ENCODE results near the gene GDAP1L1.
"Not testable (repeated sequence)": the region's sequence is repeated elsewhere in the genome, so short reads cannot be mapped to it uniquely, and the experiment has no call there.

The GDAP1L1 gene

DNA sequence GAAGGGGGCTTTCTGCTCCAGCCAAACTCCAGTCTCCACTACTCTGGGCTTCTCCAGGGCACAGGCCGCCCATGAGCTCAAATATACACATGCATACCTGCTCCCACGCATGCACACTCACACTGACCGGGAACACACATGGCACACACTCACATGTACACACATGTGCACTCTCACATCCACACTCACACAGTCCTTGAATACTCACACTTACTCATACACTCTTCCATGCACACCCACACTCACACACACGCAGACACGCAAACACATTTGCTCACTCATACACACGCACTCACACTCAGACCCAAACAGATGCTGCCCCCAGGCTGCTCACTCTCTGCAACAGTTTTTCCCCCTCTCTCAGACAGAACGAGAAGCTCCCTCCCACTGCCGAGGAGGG lies 7.0 kb downstream of the GDAP1L1 start:
- no peak for DNase-seq (ENCODE audit: low spot score)

DNA sequence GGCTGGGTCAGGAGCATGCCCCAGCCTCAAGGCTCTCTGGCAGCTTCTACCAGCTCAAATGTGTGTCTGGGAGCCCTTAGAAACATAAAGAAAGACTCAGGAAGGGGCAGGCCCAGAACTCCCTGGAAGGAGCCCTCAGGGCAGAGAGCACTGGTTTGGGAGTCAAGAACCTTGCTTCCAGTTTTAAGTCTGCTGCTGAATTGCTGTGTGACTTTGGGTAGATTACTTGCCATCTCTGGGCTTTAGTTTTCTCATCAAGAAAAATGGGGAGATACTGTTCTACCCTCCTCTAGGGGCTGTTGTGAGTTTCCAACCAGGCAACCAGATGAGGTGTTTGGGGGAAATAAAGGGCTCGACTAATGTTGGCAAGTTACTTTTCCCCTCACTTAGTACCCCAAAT lies 8.8 kb downstream of the GDAP1L1 start:
- DNase-seq (ENCODE audit: low spot score) = no peak

DNA sequence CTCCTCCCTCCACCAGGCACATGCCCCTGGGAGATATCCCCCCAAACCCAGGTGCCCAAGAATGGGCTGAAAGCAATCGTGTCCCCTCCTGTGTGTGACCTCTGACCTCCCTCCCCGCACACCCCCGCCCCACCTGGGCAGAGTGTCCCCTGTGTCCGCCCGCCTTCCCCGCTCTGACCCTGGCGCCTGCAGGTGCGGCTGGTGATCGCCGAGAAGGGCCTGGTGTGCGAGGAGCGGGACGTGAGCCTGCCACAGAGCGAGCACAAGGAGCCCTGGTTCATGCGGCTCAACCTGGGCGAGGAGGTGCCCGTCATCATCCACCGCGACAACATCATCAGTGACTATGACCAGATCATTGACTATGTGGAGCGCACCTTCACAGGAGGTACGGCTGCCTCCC lies 9.9 kb downstream of the GDAP1L1 start:
- DNase-seq (ENCODE audit: low spot score) = no peak

DNA sequence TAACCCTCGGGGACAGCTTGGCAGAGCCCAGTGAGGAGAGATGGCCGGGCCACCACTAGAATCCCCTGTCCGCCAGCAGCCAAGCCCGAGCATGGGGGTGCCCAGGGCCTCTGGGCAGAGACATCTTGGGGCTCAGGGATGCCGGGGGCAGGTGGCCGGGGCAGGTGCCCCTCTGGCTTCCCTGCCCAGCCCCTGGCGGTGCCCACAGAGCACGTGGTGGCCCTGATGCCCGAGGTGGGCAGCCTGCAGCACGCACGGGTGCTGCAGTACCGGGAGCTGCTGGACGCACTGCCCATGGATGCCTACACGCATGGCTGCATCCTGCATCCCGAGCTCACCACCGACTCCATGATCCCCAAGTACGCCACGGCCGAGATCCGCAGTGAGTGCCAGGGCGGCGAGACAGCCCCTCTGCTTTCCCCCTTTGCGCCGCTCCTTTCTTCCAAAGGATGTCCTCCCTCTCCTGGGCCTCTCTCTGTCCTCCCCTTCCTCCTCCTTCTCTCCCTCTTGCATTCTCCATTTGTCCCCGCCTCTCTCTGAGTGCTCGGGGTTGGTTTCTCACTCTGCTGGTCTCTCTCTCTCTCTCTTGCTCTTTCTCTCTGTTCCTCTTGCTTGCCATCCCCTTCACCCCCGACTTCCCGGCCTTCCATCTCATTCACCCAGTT lies 11.2 kb downstream of the GDAP1L1 start:
- DNase-seq (ENCODE audit: low spot score) = no peak

DNA sequence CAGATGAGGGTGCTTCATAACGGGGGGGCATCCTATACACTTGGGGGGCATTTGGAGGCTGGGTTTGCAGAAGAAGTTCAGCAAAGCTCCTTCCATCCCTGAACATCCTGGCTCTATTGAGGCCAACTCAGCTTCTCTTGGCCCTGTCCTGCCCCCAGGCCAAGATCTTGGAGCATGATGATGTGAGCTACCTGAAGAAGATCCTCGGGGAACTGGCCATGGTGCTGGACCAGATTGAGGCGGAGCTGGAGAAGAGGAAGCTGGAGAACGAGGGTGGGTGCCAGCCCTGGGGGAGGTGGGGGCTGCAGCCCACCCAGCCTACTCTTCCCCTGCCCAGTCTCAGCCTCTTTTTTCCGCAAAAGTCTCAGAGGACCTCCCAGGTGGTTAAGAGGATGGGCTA lies 17.2 kb downstream of the GDAP1L1 start:
- no peak for DNase-seq (ENCODE audit: low spot score)

DNA sequence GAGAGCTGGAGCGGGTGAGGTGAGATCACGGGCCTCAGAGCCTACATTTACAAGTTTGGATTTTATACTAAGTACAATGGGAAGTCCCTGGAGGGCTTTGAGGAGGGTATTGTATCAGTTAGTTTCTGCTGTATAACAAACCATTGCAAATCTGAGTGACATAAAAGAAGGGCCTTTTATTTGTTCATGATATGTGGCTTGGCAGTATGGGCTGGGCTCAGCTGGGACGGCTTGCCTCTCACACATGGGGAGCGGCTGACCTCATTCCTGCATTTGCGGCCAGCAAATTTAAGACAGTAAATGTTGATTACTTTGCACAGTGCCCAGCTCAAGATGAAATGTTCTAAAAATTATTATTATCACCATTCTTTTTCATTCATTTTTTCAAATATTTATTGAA lies 21.7 kb downstream of the GDAP1L1 start:
- no peak for DNase-seq (ENCODE audit: low spot score)

DNA sequence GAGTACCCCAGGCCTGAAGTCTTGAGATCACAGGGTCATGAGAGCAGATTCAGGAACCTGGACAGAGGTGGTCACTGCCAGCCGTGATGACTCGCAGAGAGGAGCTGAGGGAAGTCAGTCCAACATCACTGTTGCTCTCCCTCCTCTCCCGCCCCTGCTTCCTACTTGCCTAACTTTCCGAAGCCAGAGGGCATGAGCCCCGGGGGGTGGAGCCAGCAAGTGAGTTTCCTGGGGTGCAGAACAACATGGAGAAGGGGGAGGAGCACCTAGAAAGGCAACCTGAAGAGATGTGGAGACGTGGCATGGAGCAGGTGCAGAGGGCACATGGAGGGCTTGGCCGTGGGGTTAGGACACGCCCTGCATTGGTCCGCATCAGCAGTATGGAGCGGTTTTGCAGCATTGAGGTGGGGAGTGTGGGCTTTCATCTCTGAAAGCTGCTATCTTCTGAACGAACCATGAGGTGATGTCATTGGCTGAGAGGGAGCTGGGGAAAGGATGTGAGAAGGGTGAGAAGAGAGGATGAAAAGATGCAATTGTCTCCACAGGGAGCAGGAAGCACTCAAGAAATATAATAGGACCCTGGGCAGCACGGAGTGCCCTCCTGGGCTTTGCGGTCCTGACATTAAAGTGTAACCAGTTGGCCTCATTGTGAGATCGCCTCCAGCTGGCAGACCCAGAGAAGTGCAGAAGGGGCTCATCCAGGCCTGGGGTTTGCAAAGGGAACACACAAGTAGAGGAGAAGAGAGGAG lies 25.0 kb downstream of the GDAP1L1 start:
- DNase-seq (ENCODE audit: low spot score) = no peak

DNA sequence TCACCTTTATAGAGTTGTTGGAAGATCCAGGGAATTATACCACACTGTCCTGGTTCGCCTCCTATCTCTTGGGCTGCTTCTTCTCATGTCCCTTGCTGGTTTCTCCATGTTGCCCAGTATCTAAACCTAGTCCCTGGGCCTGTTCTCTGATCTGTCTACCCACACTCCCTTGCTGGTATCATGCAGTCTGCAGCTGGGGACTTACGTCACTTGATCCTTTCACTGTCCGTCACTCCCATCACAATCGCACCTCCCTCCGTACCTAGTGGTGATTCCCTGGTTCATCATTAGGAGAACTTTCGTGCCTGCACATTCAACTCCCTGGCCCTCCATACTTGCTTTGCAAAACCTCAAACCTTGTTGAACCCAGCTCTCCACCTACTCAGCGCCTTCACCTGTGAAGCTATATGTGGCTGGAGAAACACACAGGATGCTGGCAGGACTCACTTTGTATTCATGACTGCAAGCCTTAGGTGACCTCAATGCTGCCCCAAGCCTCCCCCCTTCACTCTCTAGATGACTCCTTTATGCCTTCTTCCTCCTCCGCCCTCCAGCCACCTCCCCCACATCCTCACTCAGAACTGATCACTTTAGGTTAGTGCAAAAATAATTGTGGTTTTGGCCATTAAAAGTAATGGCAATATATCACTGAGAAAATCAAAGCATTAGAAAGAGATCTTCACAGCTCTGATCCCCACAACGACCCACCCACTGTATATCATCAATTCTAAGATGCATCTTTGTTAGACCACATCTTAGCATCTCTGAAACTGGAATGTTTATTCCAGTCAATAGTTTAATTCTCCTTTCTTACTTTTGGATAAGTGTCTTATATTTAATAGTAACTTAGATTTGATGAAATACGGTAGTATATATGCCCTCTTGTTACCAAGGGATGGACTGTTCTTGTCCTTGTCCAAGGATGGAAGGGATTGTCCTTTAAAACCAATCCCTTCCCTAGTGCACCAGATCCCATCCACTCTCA lies 26.4 kb downstream of the GDAP1L1 start:
- DNase-seq (ENCODE audit: low spot score) = no peak

DNA sequence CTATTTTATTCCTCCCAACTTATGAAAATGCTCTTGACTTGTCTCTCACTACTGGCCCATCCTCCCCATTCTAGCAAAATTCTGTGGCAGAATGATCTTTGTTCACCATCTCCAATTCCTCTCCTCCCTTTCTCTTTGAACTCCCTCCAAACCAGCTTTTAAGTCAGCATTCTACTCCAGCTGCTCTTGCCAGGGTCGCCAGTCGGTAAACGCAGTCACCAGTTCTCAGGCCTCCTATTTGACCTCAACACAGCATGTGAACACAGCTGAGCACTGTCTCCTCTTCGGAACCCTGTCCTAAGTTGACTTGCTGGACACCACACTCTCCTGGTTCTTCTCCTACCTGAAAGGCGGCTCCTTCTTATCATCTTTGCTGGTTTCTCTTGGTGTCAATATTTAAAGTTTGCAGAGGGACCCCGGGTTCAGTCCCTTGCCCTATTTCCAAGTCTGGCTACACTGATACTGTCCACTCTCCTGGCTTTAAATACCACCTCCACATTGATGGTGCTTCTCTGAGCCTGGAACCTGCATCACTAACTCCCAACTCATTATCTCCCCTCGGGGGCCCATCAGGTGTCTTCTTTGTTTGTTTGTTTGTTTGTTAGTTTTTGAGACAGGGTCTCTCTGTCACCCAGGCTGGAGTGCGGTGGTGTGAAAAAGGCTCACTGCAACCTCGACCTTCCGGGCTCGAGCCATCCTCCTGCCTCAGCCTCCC lies 27.4 kb downstream of the GDAP1L1 start:
- DNase-seq (ENCODE audit: low spot score) = no peak

DNA sequence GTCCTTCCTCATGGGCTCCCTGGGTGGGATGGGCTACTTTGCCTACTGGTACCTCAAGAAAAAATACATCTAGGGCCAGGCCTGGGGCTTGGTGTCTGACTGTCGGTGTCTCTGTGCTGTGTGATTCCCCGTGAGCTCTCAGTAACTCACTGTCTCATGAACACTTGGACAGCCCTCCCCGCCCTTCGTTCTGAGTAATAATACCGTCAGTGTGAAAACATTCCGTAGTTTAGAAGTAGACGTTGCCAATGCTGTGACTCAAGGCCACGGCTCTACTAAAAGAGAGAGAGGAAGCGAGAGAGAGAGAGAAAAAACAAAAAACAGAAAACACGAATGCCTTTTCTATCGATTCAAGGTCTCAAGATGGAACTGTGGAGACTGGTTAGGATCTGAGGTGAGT lies 32.1 kb downstream of the GDAP1L1 start:
- DNase-seq (ENCODE audit: low spot score) = no peak

DNA sequence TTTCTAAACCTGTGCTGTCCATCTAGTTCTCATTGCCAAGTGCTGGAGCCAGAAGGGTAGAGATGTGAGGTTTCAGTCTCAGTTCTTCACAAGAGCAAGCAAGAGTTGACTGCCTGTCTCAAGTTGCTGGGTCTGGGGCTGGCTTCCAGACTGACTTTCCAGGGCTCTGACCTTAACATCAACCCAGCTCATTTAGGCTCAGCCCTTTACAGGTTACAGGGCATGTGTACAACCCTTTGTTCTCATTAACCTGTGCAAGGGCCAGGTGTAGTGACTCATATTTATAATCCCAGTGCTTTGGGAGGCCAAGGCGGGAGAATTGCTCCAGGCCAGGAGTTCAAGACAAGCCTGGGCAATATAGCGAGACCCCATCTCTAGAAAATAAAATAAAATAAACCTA lies 33.3 kb downstream of the GDAP1L1 start:
- no peak for DNase-seq (ENCODE audit: low spot score)

DNA sequence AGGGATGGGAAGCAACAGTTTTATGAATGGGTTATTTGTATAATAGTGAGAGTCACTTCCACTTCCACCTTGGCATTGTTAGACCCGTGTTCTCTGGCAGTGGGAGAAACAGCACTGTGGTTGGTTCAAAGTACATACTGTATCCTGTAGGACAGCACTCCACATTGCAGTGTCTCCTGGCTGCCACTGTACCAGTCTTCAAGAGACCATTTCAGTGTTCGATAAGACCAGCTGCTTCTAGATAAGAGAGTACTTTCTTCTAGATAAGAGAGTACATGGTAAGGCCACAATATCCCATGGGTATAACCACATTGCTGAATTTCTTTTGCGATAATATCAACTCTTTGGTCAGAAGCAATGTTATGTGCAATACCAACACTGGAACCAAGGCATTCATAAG lies 35.1 kb downstream of the GDAP1L1 start:
- DNase-seq (ENCODE audit: low spot score) = no peak

DNA sequence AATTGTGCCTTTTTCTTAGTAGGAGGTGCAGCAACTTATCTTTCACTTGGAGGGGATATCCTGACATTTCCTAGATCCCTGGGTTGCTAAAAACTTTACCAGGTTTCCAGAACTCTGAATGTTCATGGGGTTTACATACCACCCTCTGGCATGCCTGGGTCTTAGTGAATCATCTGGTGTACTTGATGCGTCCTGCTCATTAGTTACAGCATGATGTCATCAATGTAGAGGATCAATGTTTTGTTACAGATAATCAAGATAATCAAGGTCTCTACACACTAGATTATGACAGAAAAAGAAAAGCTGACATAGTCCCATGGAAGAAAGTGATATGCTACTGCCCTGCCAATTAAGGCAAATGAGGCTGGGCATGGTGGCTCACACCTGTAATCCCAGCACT lies 36.9 kb downstream of the GDAP1L1 start:
- no peak for DNase-seq (ENCODE audit: low spot score)

DNA sequence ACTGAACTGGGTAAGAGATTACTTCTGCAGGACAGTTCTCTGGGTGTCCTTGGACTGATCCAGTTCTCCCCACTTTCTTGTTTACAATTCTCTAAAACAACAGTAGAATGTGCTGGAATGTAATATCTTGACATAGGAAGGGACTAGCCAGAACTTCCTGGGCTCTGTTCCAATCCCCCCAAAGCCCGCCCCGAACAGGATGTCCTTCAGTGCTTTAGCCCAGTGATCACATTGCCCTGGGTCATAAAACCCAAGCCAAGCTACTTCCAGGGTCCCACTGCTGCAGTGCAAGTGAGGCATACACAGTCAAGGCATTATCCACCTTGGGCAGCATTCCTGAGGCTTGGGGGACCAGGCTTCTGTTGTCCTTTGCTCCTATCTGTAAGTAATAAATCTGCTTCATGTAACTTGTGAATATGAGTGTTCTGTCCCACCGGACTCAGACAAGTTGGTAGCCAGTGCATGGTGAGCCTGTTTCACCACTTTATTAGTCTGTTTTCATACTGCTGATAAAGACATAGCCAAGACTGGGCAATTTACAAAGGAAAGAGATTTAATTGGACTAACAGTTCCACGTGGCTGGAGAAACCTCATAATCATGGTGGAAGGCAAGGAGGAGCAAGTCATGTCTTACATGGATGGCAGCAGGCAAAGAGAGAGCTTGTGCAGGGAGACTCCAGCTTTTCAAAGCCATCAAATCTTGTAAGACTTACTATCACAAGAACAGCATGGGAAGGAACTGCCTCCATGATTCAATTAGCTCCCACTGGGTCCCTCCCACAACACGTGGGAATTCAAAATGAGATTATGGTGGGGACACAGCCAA lies 40.4 kb downstream of the GDAP1L1 start:
- DNase-seq (ENCODE audit: low spot score) = no peak

DNA sequence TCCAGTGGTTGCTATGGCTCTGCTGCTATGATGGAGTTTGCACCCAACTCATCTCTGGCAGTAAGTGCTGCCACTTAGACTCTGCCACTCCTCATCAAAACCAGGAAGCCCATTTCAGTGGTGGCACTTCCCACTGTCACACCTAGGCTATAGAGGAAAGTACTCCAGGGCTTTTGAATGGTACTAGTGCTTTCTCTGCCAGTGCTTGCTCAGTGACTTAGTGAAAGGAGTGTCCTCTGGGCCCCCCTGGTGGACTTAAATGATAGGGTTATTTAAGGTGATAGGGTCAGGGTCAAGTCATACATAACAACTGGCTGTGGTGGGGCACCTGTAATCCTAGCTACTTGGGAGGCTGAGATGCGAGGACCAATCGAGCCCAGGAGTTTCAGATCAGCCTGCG lies 41.1 kb downstream of the GDAP1L1 start:
- DNase-seq (ENCODE audit: low spot score) = no peak

DNA sequence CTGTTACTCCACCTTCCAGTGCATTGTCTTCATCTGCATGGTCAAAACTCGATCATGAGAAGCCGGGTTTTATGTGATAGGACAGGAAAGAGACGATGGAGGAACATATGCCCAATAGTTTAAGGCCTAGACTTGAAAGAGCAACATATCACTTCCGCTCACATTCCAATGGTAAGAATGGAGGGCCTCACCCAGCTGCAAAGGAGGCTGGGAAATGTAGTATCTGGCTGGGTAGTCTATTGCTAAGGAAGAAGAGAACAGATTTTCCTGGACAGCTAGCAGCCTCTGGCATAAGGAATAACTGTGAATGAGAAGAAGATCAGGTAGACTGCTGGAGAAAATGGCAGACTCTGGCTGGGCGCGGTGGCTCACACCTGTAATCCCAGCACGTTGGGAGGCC lies 44.6 kb downstream of the GDAP1L1 start:
- DNase-seq (ENCODE audit: low spot score) = no peak

DNA sequence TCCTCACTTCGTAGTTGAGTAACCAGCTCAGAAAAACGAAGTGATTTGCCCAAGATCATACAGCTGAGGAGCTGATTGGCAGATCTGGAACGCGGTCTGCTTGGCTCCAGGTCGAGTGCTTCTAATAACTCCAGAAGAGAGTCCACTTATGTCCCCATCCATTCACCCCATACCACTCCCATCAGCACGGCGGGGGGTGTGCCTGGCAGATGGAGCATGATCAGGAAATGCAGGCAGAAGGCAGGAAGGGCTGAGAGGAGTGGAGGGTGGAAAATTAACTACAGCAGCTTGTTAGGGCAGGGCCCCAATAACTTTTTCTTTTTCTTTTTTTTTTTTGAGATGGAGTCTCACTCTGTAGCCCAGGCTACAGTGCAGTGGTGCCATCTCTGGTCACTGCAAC lies 48.9 kb downstream of the GDAP1L1 start:
- DNase-seq (ENCODE audit: low spot score) = no peak

DNA sequence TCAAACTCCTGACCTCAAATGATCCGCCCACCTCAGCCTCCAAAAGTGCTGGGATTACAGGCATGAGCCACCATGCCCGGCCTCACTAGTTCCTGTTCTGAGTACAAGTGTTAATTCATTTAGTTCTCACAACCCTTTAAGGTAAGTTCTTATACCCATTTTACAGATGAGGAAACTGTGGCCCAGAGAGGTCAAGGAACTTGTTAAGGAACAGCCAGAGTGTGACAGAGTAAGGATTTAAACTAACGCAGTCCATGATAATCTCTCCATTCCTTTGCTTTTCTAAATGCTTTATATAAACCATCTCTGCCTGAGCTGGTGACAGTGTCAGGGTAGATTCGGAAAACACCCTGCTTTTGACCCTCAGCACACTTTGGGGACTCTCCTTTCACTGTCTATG lies 50.6 kb downstream of the GDAP1L1 start:
- no peak for DNase-seq (ENCODE audit: low spot score)

DNA sequence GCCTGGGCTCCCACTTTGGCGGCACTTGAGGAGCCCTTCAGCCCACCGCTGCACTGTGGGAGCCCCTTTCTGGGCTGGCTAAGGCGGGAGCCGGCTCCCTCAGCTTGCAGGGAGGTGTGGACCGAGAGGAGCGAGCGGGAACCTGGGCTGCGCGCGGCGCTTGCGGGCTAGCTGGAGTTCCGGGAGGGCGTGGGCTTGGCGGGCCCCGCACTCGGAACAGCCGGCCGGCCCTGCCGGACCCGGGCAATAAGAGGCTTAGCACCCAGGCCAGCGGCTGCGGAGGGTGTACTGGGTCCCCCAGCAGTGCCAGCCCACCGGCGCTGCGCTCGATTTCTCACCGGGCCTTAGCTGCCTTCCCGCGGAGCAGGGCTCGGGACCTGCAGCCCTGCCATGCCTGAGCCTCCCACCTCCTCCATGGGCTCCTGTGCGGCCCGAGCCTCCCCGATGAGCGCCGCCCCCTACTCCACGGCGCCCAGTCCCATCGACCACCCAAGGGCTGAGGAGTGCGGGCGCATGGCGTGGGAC lies 52.0 kb downstream of the GDAP1L1 start:
- not testable (repeated sequence) for DNase-seq (ENCODE audit: low spot score)

DNA sequence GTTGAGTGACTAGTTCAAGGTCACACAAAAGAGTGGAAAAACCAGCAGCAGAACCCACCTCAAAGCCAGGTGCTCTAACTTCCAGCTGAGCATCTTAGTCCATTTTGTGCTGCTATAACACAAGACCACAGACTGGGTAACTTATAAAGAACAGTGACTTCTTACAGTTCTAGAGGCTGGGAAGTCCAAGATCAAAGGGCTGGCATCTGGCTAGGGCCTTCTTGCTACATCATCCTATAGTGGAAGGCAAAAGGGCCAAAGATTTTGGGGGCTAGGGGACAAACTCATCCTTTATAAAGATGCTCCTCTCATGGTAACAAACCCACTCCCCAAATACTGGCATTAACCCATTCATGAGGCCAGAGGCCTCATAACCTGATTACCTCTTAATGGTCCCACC lies 54.2 kb downstream of the GDAP1L1 start:
- DNase-seq (ENCODE audit: low spot score) = no peak
